GM19467 (cell line): Measurements from ENCODE around the gene FRMD4A.

Experiments
- ATAC-seq: cut with Tn5 transposase; IDR thresholded peaks from one replicate; pipeline ENCODE4 v1.9.1; 2021; ENCODE audit warnings: mild to moderate bottlenecking, moderate library complexity; ENCODE audit not compliant: unreplicated experiment

Gene FRMD4A

GRCh38 chr10:14195433-14195832 lies 135.3 kb downstream of the FRMD4A start:
- ATAC-seq = no peak

- no peak for ATAC-seq
Observed at GRCh38 chr10:14192746-14193145, 138.0 kb downstream of the FRMD4A start.

GRCh38 chr10:14191871-14192270 lies 138.9 kb downstream of the FRMD4A start:
- ATAC-seq = no peak

GRCh38 chr10:14191407-14191806 lies 139.3 kb downstream of the FRMD4A start:
- no peak for ATAC-seq

- ATAC-seq = no peak
Observed at GRCh38 chr10:14190702-14191101, 140.0 kb downstream of the FRMD4A start.

- ATAC-seq = no peak
Observed at GRCh38 chr10:14186245-14186644, 144.5 kb downstream of the FRMD4A start.

GRCh38 chr10:14185316-14186045 lies 145.2 kb downstream of the FRMD4A start:
- ATAC-seq = peak; percentile 77

- ATAC-seq = peak; percentile 56
Observed at GRCh38 chr10:14184841-14185315, 145.8 kb downstream of the FRMD4A start.

GRCh38 chr10:14182781-14183180 lies 147.9 kb downstream of the FRMD4A start:
- ATAC-seq = no peak

- no peak for ATAC-seq
Observed at GRCh38 chr10:14181567-14181936, 149.2 kb downstream of the FRMD4A start.

GRCh38 chr10:14180911-14181566 lies 149.7 kb downstream of the FRMD4A start:
- no peak for ATAC-seq

GRCh38 chr10:14179251-14179650 lies 151.5 kb downstream of the FRMD4A start:
- ATAC-seq = no peak

- no peak for ATAC-seq
Observed at GRCh38 chr10:14173706-14174594, 156.8 kb downstream of the FRMD4A start.

GRCh38 chr10:14173391-14173705 lies 157.4 kb downstream of the FRMD4A start:
- no peak for ATAC-seq

GRCh38 chr10:14172336-14172950 lies 158.3 kb downstream of the FRMD4A start:
- ATAC-seq = no peak

- no peak for ATAC-seq
Observed at GRCh38 chr10:14171336-14171735, 159.4 kb downstream of the FRMD4A start.

- ATAC-seq = no peak
Observed at GRCh38 chr10:14163377-14164086, 167.2 kb downstream of the FRMD4A start.

GRCh38 chr10:14162629-14163344 lies 167.9 kb downstream of the FRMD4A start:
- no peak for ATAC-seq

- ATAC-seq = no peak
Observed at GRCh38 chr10:14162061-14162460, 168.7 kb downstream of the FRMD4A start.

- ATAC-seq = no peak
Observed at GRCh38 chr10:14160299-14160698, 170.4 kb downstream of the FRMD4A start.
